Measurements from ENCODE around the gene IST1.

IST1 gene

GRCh38 chr16:71920658-71921057 lies 25.3 kb downstream of the IST1 start:
- no peak for DNase-seq

DNA sequence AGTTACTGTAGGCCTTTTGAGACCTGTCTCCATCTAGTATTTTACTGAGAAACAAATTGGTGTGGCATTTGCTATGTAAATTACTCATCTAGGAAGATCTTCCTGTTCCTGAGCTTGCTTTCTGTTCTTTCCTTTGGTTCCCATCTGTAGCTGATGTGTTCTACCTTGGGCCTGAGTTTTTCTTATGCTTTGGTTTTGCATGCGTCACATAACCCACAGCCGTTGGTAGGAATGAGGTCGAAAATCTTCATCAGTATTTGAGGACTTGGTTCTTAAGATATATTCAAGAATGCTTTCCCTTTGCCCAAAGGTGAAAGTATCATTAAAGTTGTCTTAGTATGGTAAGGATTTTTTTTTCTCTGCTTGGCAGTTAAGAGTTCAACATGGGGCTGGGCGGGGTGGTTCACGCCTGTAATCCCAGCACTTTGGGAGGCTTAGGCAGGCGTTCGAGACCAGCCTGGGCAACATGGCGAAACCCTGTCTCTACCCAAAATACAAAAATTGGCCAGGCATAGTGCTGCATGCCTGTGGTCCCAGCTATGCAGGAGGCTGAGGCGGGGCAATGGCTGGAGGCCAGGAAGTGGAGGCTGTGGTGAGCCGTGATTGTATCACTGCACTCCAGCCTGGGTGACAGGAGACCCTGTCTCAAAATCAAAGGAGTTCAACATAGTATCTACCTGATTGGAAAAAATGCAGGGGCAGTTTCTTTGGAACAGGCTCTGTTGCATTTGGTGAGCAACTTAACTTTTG lies 28.8 kb downstream of the IST1 start:
- DNase-seq: no peak

- DNase-seq: no peak
Observed at GRCh38 chr16:71924710-71925109, 29.4 kb downstream of the IST1 start.

DNA sequence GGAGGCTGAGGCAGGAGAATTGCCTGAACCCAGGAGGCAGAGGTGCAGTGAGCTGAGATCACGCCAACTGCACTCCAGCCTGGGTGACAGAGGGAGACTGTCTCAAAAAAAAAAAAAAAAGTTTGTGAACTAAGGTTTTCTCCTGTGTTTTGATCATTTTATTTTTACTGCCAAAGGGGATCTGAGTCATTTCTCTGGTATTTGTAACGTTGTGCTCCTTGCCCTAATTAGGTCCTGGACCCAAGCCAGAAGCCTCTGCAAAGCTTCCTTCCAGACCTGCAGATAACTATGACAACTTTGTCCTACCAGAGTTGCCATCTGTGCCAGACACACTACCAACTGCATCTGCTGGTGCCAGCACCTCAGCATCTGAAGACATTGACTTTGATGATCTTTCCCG lies 32.1 kb downstream of the IST1 start:
- DNase-seq: no peak

- DNase-seq: no peak
Observed at GRCh38 chr16:71927787-71928186, 32.5 kb downstream of the IST1 start.

- no peak for DNase-seq
Observed at GRCh38 chr16:71929048-71929447, 33.7 kb downstream of the IST1 start.

- no peak for DNase-seq
Observed at GRCh38 chr16:71930013-71930563, 34.8 kb downstream of the IST1 start.

GRCh38 chr16:71931001-71931400 lies 35.7 kb downstream of the IST1 start:
- DNase-seq: no peak

- no peak for DNase-seq
Observed at GRCh38 chr16:71931599-71931998, 36.3 kb downstream of the IST1 start.

GRCh38 chr16:71933017-71933416 lies 37.7 kb downstream of the IST1 start:
- DNase-seq: no peak

GRCh38 chr16:71933913-71934695 lies 38.8 kb downstream of the IST1 start:
- DNase-seq: no peak

DNA sequence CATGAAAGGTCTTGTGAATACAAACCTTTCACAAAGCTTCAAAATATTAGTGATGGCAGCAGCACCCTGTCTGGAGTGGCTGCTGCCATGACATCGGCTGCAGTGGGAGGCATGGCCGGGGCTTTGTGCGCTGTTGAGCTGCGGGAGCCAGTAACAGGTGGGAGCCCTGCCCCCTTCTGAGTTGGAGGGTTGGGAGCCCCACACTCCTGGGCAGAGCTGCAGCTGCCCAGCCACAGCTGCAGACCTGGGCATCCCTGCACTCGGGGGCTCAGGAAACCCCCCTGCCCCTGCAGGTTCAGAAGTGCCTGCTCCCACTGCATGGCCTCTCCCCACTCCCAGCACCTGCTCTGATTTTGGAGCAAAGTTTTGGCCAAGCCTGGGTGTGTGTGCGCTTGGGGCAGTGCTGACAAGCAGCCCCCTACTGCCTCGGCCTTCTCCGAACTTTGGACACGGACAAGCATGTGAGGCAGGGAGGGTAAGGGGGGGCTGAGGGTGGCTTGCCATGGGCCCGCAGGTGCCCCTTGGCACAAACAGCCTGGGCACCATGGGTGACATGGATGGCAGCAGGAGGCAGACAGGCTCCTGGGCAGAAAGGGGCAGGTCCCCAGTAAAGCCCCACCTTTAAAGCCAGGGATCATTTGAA lies 42.7 kb downstream of the IST1 start:
- DNase-seq: no peak

DNA sequence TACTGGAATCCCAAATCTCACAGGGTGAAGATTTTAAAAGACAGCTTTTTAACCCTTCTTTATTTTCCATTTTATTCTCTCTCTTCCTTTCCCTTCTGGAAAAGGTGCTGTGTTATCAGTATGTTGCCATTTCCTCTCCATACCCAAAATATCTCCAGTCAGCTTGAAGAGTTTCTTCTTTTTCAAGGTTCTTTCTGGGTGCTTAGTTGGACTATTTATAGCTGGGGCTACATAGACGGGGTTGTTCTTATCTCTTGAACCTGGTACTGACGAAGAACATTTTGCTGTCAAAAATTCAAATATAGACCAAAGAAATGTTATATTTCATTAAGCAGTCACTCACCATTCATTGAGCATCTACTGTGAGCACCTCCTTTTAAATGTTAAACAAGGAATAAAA lies 48.6 kb downstream of the IST1 start:
- no peak for DNase-seq

- DNase-seq: no peak
Observed at GRCh38 chr16:71945616-71946015, 50.3 kb downstream of the IST1 start.

DNA sequence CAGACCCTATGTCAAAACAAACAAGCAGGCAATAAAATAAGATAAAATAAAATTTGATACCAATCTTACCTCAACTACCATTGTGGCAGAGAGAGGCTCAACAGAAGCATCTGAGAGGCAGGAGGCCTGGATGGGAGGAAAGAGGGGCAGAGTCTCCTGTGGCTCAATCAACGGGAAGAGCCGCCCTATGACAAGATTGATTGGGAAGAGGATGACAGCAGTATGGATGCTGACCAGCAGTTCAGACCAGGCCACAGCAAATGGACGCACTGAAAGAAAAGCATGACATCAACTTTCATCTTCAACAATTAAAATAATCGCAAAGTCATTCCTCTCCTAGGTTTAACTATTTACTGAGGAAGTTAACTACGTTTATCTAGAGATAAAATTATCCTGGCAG lies 57.5 kb downstream of the IST1 start:
- DNase-seq: no peak

DNA sequence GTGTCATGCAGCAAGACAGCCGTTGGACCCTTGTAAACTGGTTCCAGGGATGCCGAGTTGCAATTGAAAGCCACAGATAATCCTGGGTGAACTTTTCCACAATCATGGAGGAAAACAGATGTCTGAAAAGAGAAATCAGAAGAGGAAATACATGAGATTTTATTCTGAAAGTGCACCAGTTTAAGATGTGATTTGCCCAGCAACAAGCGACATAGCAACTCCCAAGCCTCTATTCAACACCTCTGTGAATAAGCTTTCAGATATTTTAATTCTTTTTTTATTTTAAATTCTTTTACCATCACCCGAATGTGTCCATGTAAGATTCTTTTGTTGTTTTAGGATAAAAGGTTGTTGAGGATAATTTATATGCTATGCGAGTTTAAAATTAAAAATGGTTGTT lies 58.8 kb downstream of the IST1 start:
- no peak for DNase-seq

GRCh38 chr16:71954699-71955195 lies 59.4 kb downstream of the IST1 start:
- DNase-seq: no peak

- DNase-seq: no peak
Observed at GRCh38 chr16:71956486-71956885, 61.2 kb downstream of the IST1 start.

- peak; percentile 75 for DNase-seq
Observed at GRCh38 chr16:71961066-71962039, 66.0 kb downstream of the IST1 start.

- DNase-seq: no peak
Observed at GRCh38 chr16:71963125-71963875, 68.0 kb downstream of the IST1 start.

GRCh38 chr16:71965223-71965622 lies 69.9 kb downstream of the IST1 start:
- DNase-seq: no peak
